Hepatocyte (in vitro differentiated cells): ENCODE results near the gene FBLN1. TPM values are rescaled to one million over a fixed set of nuclear protein-coding genes. Genes with fewer than 3 reads are reported as not detected.

Experiments used
- DNase-seq: peaks from one replicate; pipeline ENCODE4 v3.0.0-alpha.2; 2016; ENCODE audit warnings: low spot score
- H2AFZ ChIP-seq: fragments of 200-600 bp; sonication (generic); 2 replicates; pipeline ENCODE4 v1.6.0; 2016; ENCODE audit warnings: antibody characterized with exemption, mild to moderate bottlenecking
- H3K27ac ChIP-seq: fragments of 200-600 bp; sonication (generic); 2 replicates; pipeline ENCODE4 v1.5.1; 2016; ENCODE audit warnings: mild to moderate bottlenecking
- H3K27me3 ChIP-seq: fragments of 200-600 bp; sonication (generic); 2 replicates; pipeline ENCODE4 v1.6.1; 2016
- H3K36me3 ChIP-seq: fragments of 200-600 bp; sonication (generic); replicated peaks from 2 replicates; pipeline ENCODE4 v1.5.1; 2016; ENCODE audit warnings: low read depth; ENCODE audit not compliant: insufficient read depth
- H3K4me1 ChIP-seq: fragments of 200-600 bp; sonication (generic); 2 replicates; pipeline ENCODE4 v1.5.1; 2016; ENCODE audit warnings: mild to moderate bottlenecking, moderate library complexity; ENCODE audit not compliant: insufficient read depth
- H3K4me2 ChIP-seq: fragments of 200-600 bp; sonication (generic); 2 replicates; pipeline ENCODE4 v1.6.0; 2016
- H3K4me3 ChIP-seq: fragments of 200-600 bp; sonication (generic); 2 replicates; pipeline ENCODE4 v1.5.1; 2016; ENCODE audit warnings: mild to moderate bottlenecking
- H3K79me2 ChIP-seq: fragments of 200-600 bp; sonication (generic); 2 replicates; pipeline ENCODE4 v1.6.0; 2017; ENCODE audit warnings: mild to moderate bottlenecking
- H3K9me2 ChIP-seq: fragments of 200-600 bp; sonication (generic); replicated peaks from 2 replicates; pipeline ENCODE4 v1.6.0; 2017; ENCODE audit warnings: mild to moderate bottlenecking; ENCODE audit not compliant: insufficient read depth
- H3K9me3 ChIP-seq: fragments of 200-600 bp; sonication (generic); 2 replicates; pipeline ENCODE4 v1.5.1; 2016; ENCODE audit warnings: low read depth, mild to moderate bottlenecking
- H4K20me1 ChIP-seq: fragments of 200-600 bp; sonication (generic); 2 replicates; pipeline ENCODE4 v1.6.0; 2016; ENCODE audit warnings: mild to moderate bottlenecking; ENCODE audit not compliant: insufficient read depth, poor library complexity, severe bottlenecking
- CTCF ChIP-seq: fragments of 200-600 bp; sonication (generic); IDR thresholded peaks from 2 replicates; pipeline ENCODE4 v1.5.1; 2016; ENCODE audit warnings: antibody characterized with exemption, mild to moderate bottlenecking; ENCODE audit not compliant: poor library complexity
- EZH2 ChIP-seq: fragments of 200-600 bp; sonication (generic); IDR thresholded peaks from 2 replicates; pipeline ENCODE4 v1.6.1; 2016; ENCODE audit warnings: antibody characterized with exemption, mild to moderate bottlenecking, borderline replicate concordance
- EZH2phosphoT487 ChIP-seq: fragments of 200-600 bp; sonication (generic); IDR thresholded peaks from one replicate; pipeline ENCODE4 v1.6.1; 2018; ENCODE audit warnings: antibody characterized with exemption, mild to moderate bottlenecking, low read depth, moderate library complexity; ENCODE audit not compliant: unreplicated experiment, severe bottlenecking
- WGBS: methylation state at CpG from one replicate; pipeline ENCODE4 v1.1.6; 2016; ENCODE audit warnings: low lambda C conversion rate; ENCODE audit errors: missing lambda C conversion rate; 5-methylcytosine and 5-hydroxymethylcytosine counted together
- polyA plus RNA-seq: library from polyadenylated mRNA; unstranded; fragments of >200 nt; fragmentation: Nextera tagmentation; extraction: Ambion mirVana; gene quantifications from 2 replicates; pipeline ENCODE4 v1.2.1, GENCODE V29; 2016
- total RNA-seq: library from RNA; depleted of rRNA; stranded (reverse); fragments of >200 nt; gene quantifications from 2 replicates; pipeline ENCODE4 v1.2.3, GENCODE V29; 2014

The FBLN1 gene
- total and polyA plus RNA-seq, 2 experiments from 2014 or later, result 201 to 669 TPM

DNA sequence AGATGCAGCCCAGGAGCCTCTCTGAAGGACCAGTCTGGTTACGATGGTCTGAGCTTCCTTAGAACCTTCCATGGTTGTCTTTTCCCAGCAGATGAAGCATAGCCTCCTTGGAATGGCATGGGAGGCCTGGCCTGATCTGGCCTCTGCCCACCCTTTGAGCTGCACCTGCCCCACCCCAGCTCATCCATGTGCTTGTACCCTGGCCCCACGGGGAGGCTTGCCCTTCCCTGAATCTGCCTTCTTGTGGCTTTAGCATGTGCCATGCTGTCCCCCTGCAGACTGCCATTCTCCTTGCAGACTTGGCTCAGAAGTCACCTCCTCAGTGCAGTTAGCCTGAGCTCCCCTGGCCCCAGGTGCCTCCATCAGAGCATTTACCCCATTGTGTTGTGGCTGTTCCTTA lies 62.5 kb downstream of the FBLN1 start:
- 100% methylated on average over 2 of the region's 2 CpGs for WGBS
- Histone ChIP-seq H3K9me2 (no peaks in the 10 kb centered on the region), H3K4me2 (no peak overlapping the region), H3K79me2 (no peaks in the 10 kb centered on the region), H4K20me1 (no peaks in the 10 kb centered on the region), H2AFZ (no peak overlapping the region), H3K36me3 (no peaks in the 10 kb centered on the region), H3K4me1 (no peaks in the 10 kb centered on the region), H3K27me3 (no peaks in the 10 kb centered on the region), H3K9me3 (peaks cover 2% of the 10 kb centered on the region), H3K4me3 (no peak overlapping the region), H3K27ac (no peak overlapping the region)
- no peak for DNase-seq
- TF ChIP-seq EZH2phosphoT487 (no peak), CTCF (no peak), EZH2 (no peak)

- H3K4me1 ChIP-seq, result no peaks in the 10 kb centered on the region
- no peak for TF ChIP-seq EZH2
- no peak for TF ChIP-seq EZH2phosphoT487
- no peak for TF ChIP-seq CTCF
- 96% methylated on average over 7 of the region's 7 CpGs for WGBS
- no peaks in the 10 kb centered on the region for H4K20me1 ChIP-seq
- no peaks in the 10 kb centered on the region for H3K27me3 ChIP-seq
- peaks cover 7% of the 10 kb centered on the region for H3K9me3 ChIP-seq
- no peak overlapping the region for H3K4me2 ChIP-seq
- no peaks in the 10 kb centered on the region for H3K79me2 ChIP-seq
- no peaks in the 10 kb centered on the region for H3K36me3 ChIP-seq
- H3K4me3 ChIP-seq, result no peak overlapping the region
- H3K27ac ChIP-seq, result no peak overlapping the region
- no peak for DNase-seq
- H3K9me2 ChIP-seq, result no peaks in the 10 kb centered on the region
- H2AFZ ChIP-seq, result no peak overlapping the region
Measured at GRCh38 chr22:45565973-45566372, 63.3 kb downstream of the FBLN1 start.

DNA sequence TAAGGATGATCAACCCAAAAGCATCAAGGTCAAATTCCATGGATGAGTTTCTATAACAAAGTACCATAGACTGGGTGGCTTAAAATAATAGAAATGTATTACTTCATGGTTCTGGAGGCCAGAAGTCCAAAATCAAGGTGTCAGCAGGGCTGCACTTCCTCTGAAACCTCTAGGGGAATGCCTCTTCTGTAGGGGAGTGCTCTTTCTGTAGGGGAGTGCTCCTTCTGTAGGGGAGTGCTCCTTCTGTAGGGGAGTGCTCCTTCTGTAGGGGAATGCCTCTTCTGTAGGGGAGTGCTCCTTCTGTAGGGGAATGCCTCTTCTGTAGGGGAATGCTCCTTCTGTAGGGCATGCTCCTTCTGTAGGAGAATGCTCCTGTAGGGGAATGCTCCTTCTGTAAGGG lies 65.5 kb downstream of the FBLN1 start:
- Histone ChIP-seq H3K9me2 (no peaks in the 10 kb centered on the region), H3K4me2 (no peak overlapping the region), H3K79me2 (no peaks in the 10 kb centered on the region)

More for the DNA sequence above, 65.5 kb downstream of the FBLN1 start:
- no peak for DNase-seq
- Histone ChIP-seq H4K20me1 (no peaks in the 10 kb centered on the region), H3K36me3 (no peaks in the 10 kb centered on the region), H2AFZ (no peak overlapping the region), H3K9me3 (peaks cover 11% of the 10 kb centered on the region), H3K27ac (no peak overlapping the region), H3K27me3 (no peaks in the 10 kb centered on the region), H3K4me1 (no peaks in the 10 kb centered on the region), H3K4me3 (no peak overlapping the region)
- no peak for TF ChIP-seq EZH2phosphoT487
- TF ChIP-seq EZH2, result no peak
- no peak for TF ChIP-seq CTCF
